Stomach (tissue), 9 donors: ENCODE data around the gene FHL1. TPM values are rescaled to one million over a fixed set of nuclear protein-coding genes. Genes with fewer than 3 reads are reported as not detected.

Experiments used
- DNase-seq, 2 donors: peaks; one replicate each; pipeline versions ENCODE4 v3.0.0 to v3.0.0-alpha.2; 2013 to 2019
- H3K27ac ChIP-seq, 5 donors: fragments of 200-600 bp in 4 of 5; sonication (generic) in 4 of 5; one replicate each; pipeline ENCODE4 v1.5.1; 2013 to 2019; ENCODE audit warnings: mild to moderate bottlenecking in 1 of 5, moderate library complexity in 1 of 5
- H3K27me3 ChIP-seq, 3 donors: fragments of 200-600 bp; sonication (generic); one replicate each; pipeline ENCODE4 v1.5.1; 2017 to 2019; ENCODE audit warnings: mixed run types in 1 of 3
- H3K36me3 ChIP-seq, 4 donors: fragments of 200-600 bp; sonication (generic); 1 replicate in 3 of 4; 2 replicates in 1 of 4; pipeline ENCODE4 v1.5.1; 2016 to 2019
- H3K4me1 ChIP-seq, 4 donors: fragments of 200-600 bp; sonication (generic); one replicate each; pipeline ENCODE4 v1.5.1; 2016 to 2019
- H3K4me3 ChIP-seq, 4 donors: fragments of 200-600 bp; sonication (generic) in 3 of 4; one replicate each; pipeline ENCODE4 v1.5.1; 2016 to 2019; ENCODE audit warnings: mild to moderate bottlenecking in 1 of 4
- H3K9me3 ChIP-seq, 4 donors: fragments of 200-600 bp; sonication (generic); one replicate each; pipeline ENCODE4 v1.5.1; 2016 to 2019
- CTCF ChIP-seq, 7 experiments: fragments of 450-650 bp in 4 of 7; fragments of 200-600 bp in 3 of 7; sonication (generic) in 3 of 7; IDR thresholded peaks; one replicate each; pipeline ENCODE4 v1.5.1; 2016 to 2019; ENCODE audit warnings: antibody characterized with exemption in 7 of 7, control low read depth in 2 of 7, mild to moderate bottlenecking in 1 of 7
- EP300 ChIP-seq: sonication (generic); formaldehyde crosslinking; IDR thresholded peaks from one replicate; pipeline ENCODE4 v1.6.1; 2017; ENCODE audit warnings: antibody characterized with exemption
- POLR2A ChIP-seq, 4 donors: fragments of 450-650 bp; IDR thresholded peaks; one replicate each; pipeline ENCODE4 v1.6.1; 2016; ENCODE audit warnings: antibody characterized with exemption in 4 of 4, control low read depth in 2 of 4, mild to moderate bottlenecking in 1 of 4, moderate library complexity in 1 of 4
- POLR2AphosphoS5 ChIP-seq, 3 donors: sonication (generic); formaldehyde crosslinking; IDR thresholded peaks; one replicate each; pipeline ENCODE4 v1.6.1; 2016; ENCODE audit warnings: antibody characterized with exemption in 3 of 3
- WGBS, 5 donors: extraction: QIAGEN DNeasy Blood & Tissue Kit in 3 of 5; methylation state at CpG; one replicate each; pipeline versions ENCODE4 v1.1.5 to v1.1.7; 2013 to 2018; 5-methylcytosine and 5-hydroxymethylcytosine counted together
- intact Hi-C: fragments of 100-400 bp; cut with DNase I; formaldehyde crosslinking; loops from one replicate; pipeline ENCODE4 v1.15.1; 2023; ENCODE audit warnings: low total_unique reads
- polyA plus RNA-seq, 3 donors: library from polyadenylated mRNA; stranded (reverse); fragments of 200-250 nt; gene quantifications; one replicate each; pipeline ENCODE4 v1.2.3, GENCODE V29; 2013
- total RNA-seq, 5 donors: library from RNA; depleted of rRNA; stranded (reverse); fragments of >200 nt; gene quantifications; one replicate each; pipeline versions ENCODE4 v1.1.0 to v1.2.3, GENCODE V29; 2014 to 2016
- donor health status: healthy with polysubstance abuse.
- donor health status: Bipolar disorder and iron deficiency.
- donor health status: healthy.

FHL1 gene
- total and polyA plus RNA-seq, 8 donors, result 101 to 1,286 (median 337) TPM

GRCh38 chrX:136246201-136246600 is 98.9 kb downstream of the FHL1 start:
- no peak overlapping the region for H3K27ac ChIP-seq
- no peak overlapping the region for H3K4me3 ChIP-seq
- DNase-seq, result no peak
- no peak for TF ChIP-seq CTCF (IDR thresholded peaks at IDR 0.05)
- TF ChIP-seq POLR2AphosphoS5 (IDR thresholded peaks at IDR 0.05), result no peak
- TF ChIP-seq EP300, result no peak
- 62 to 77% (median 66%) methylated on average over 6 of the region's 6 CpGs for WGBS, 5 donors
- no peaks in the 10 kb centered on the region for H3K9me3 ChIP-seq
- peaks cover 0 to 11% (median 0%) of the 10 kb centered on the region in 3 donors for H3K27me3 ChIP-seq
- peaks cover 0 to 12% (median 3%) of the 10 kb centered on the region in 4 donors for H3K4me1 ChIP-seq
- peaks cover 0 to 37% (median 21%) of the 10 kb centered on the region in 4 donors for H3K36me3 ChIP-seq
- intact Hi-C loops, result no loop called here

- peak in 1 of 2 donors; percentile 36 for DNase-seq
Observed at GRCh38 chrX:136250191-136251040, 103.1 kb downstream of the FHL1 start.

GRCh38 chrX:136251041-136251991 is 104.0 kb downstream of the FHL1 start, which contains the start of gene MAP7D3:
TSS of gene MAP7D3 (minus strand) at chrX:136251400. CDS start at chrX:136251358, 42 bp downstream.
- Histone ChIP-seq H3K9me3 (no peaks in the 10 kb centered on the region), H3K4me1 (peaks cover 0 to 12% (median 3%) of the 10 kb centered on the region in 4 donors), H3K4me3 (peak within 1 kb of the TSS; percentile 63 to 79 (median 70)), H3K36me3 (no peaks in the 10 kb centered on the region), H3K27ac (peak within 1 kb of the TSS; percentile 65 to 88 (median 80)), H3K27me3 (peaks cover 0 to 9% (median 0%) of the 10 kb centered on the region in 3 donors)
- intact Hi-C loops, result no loop called here
- TF ChIP-seq POLR2AphosphoS5 (IDR thresholded peaks at IDR 0.05) (peak; percentile 38 to 62 (median 53)), EP300 (no peak)
- DNase-seq, result peak; percentile 60 to 84
- WGBS, 5 donors, result 2 to 31% (median 10%) methylated on average over 7 to 71 of the region's 73 CpGs

More at GRCh38 chrX:136250191-136251040, 103.1 kb downstream of the FHL1 start:
- intact Hi-C loops, result no loop called here
- WGBS, 5 donors, result 7 to 30% (median 21%) methylated on average over 16 to 51 of the region's 53 CpGs
- Histone ChIP-seq H3K9me3 (no peaks in the 10 kb centered on the region), H3K4me1 (peaks cover 0 to 12% (median 3%) of the 10 kb centered on the region in 4 donors), H3K36me3 (peaks cover 0 to 3% (median 0%) of the 10 kb centered on the region in 4 donors), H3K27ac (peak overlapping the region; percentile 65 to 88 (median 80)), H3K4me3 (peak overlapping the region; percentile 63 to 79 (median 70)), H3K27me3 (peaks cover 0 to 9% (median 0%) of the 10 kb centered on the region in 3 donors)
- TF ChIP-seq EP300, result no peak

- WGBS, 5 donors, result 47 to 67% (median 54%) methylated on average over 5 of the region's 5 CpGs
- intact Hi-C loops, result no loop called here
- H3K36me3 ChIP-seq, result no peaks in the 10 kb centered on the region
- peaks cover 0 to 9% (median 0%) of the 10 kb centered on the region in 3 donors for H3K27me3 ChIP-seq
- TF ChIP-seq CTCF (IDR thresholded peaks at IDR 0.05) (no peak), POLR2A (IDR thresholded peaks at IDR 0.05) (no peak), EP300 (no peak), POLR2AphosphoS5 (IDR thresholded peaks at IDR 0.05) (no peak)
- no peaks in the 10 kb centered on the region for H3K9me3 ChIP-seq
- H3K4me3 ChIP-seq, result no peak overlapping the region
- no peak for DNase-seq
- H3K27ac ChIP-seq, result peak overlapping the region in 3 of 5 donors; percentile 17 to 61 (median 46)
- peaks cover 0 to 4% (median under 1%) of the 10 kb centered on the region in 4 donors for H3K4me1 ChIP-seq
Observed at GRCh38 chrX:136255541-136255940, 108.2 kb downstream of the FHL1 start.

GRCh38 chrX:136256026-136256425 is 108.7 kb downstream of the FHL1 start:
- no peak for DNase-seq
- Histone ChIP-seq H3K36me3 (no peaks in the 10 kb centered on the region), H3K4me1 (no peaks in the 10 kb centered on the region), H3K27ac (peak overlapping the region in 2 of 5 donors; percentile 46 to 61), H3K4me3 (no peak overlapping the region), H3K9me3 (no peaks in the 10 kb centered on the region), H3K27me3 (peaks cover 0 to 4% (median 0%) of the 10 kb centered on the region in 3 donors)
- intact Hi-C loops, result no loop called here
- 44 to 62% (median 49%) methylated on average over 7 of the region's 7 CpGs for WGBS, 5 donors
- TF ChIP-seq EP300 (no peak), CTCF (IDR thresholded peaks at IDR 0.05) (no peak), POLR2A (IDR thresholded peaks at IDR 0.05) (no peak), POLR2AphosphoS5 (IDR thresholded peaks at IDR 0.05) (no peak)
